Subcutaneous adipose tissue (tissue), 4 donors: ENCODE results near the gene RICTOR. TPM values are rescaled to one million over a fixed set of nuclear protein-coding genes. Genes with fewer than 3 reads are reported as not detected.

Source experiments
- CTCF ChIP-seq: fragments of 450-650 bp; IDR thresholded peaks from one replicate; pipeline ENCODE4 v1.5.1; 2016; ENCODE audit warnings: low read depth, mild to moderate bottlenecking, control low read depth, antibody characterized with exemption, moderate library complexity
- total RNA-seq, 4 donors: library from RNA; depleted of rRNA; stranded (reverse); fragments of >200 nt; gene quantifications; one replicate each; pipeline ENCODE4 v1.1.0, GENCODE V29; 2016

RICTOR gene
- total RNA-seq, 4 donors from 2014 or later: 35.2 to 55.6 (median 39.3) TPM

- TF ChIP-seq CTCF: no peak
These were observed 19.0 kb downstream of the RICTOR start for GRCh38 chr5:39055027-39055767.

GRCh38 chr5:39053189-39053588, 21.0 kb downstream of the RICTOR start:
- TF ChIP-seq CTCF: no peak

GRCh38 chr5:39052141-39052540, 22.1 kb downstream of the RICTOR start:
- TF ChIP-seq CTCF: no peak

GRCh38 chr5:39049315-39049714, 24.9 kb downstream of the RICTOR start:
- TF ChIP-seq CTCF: no peak

- no peak for TF ChIP-seq CTCF
These were observed 33.3 kb downstream of the RICTOR start for GRCh38 chr5:39040875-39041274.

GRCh38 chr5:39031041-39031440, 43.2 kb downstream of the RICTOR start:
- no peak for TF ChIP-seq CTCF

- no peak for TF ChIP-seq CTCF
These were observed 48.7 kb downstream of the RICTOR start for GRCh38 chr5:39025456-39025855.
